HG03135 (cell line): ENCODE data around the gene POLA1.

Experiments used
- ATAC-seq: cut with Tn5 transposase; IDR thresholded peaks from one replicate; pipeline ENCODE4 v1.9.1; 2021; ENCODE audit warnings: mild to moderate bottlenecking, moderate library complexity; ENCODE audit not compliant: unreplicated experiment

POLA1 gene

GRCh38 chrX:24682739-24683432 is 10.8 kb upstream of the POLA1 start:
- ATAC-seq: no peak

DNA sequence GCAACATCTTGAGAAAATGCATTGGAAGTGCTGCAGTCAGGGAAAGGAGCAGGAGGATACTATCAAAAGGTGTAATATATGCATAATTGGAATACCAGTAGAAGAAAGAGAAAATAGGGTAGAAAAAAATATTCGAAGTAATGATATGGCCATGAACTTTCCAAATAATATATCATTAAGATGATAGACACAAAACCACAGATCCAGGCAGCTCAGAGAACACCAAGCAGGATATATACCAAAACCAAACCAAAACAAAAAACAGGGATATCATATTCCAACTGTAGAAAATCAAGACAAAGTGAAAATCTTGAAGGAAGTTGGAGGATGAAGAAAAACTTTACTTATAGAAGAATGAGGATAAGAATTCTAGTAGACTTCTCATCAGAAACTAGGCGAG is 9.7 kb upstream of the POLA1 start:
- ATAC-seq: no peak

GRCh38 chrX:24692305-24692704 is 1.4 kb upstream of the POLA1 start:
- no peak for ATAC-seq

GRCh38 chrX:24694825-24695224 is 1.1 kb downstream of the POLA1 start:
- no peak for ATAC-seq

- no peak for ATAC-seq
These were observed 2.6 kb downstream of the POLA1 start for GRCh38 chrX:24696294-24696693.

DNA sequence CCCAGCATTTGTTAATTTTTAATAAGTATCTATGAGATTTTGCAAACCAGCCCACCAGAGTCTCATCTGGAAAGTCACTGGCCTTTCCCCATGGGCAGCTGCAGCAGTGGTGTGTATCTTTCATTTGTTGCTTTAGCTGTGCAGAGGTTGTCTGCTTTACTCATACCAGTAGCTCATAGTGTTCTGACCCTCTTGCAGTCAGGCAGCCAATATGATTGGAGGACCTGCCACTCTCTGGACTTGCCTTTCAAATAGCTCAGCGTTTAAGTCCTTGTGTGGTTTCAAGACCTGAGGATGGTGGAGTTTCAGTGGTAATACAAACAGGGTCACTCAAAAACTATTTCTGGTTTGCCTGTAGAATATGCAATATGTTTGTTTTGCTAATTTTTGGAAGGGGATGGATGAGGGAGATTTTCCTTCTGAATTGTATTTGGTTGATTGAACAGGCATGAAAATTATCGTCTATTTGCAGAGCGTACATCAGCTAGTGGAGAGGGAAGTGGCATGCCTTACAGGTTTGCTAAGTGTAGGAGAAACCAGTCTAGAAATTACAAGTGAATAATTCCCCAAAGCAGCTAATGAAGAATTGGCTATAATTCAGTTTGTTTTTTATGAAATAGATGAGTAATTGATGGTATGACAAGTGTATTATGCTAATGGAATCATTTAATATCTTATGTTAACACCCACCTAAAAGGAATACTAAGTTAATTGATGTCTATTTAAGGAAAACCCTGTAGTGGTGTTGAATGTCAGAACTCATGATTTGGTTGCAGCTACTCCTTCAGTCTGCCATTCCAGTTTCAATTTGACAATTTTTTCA is 8.9 kb downstream of the POLA1 start:
- peak; percentile 99 for ATAC-seq

- ATAC-seq: no peak
These were observed 9.4 kb downstream of the POLA1 start for GRCh38 chrX:24703185-24703494.

GRCh38 chrX:24718771-24719170 is 25.1 kb downstream of the POLA1 start:
- no peak for ATAC-seq

GRCh38 chrX:24720036-24720435 is 26.3 kb downstream of the POLA1 start:
- ATAC-seq: no peak

DNA sequence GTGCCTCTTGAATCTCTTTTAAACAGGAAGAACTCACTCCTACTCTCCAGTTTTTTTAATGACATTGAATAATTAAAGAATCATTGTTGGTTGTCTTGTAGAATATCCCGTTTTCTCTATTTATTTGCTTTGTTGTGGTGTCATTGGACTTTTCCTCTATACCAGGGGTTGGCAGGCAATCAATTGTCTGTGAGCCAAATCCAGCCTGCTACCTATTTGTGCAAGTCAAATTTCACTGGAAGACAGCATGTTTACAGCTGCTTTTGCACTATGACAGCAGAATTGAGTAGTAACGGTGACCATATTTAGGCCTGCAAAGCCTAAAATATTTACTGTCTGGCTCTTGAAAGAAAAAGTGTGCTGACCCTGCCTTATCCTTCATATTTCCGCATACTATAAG is 34.8 kb downstream of the POLA1 start:
- ATAC-seq: no peak

DNA sequence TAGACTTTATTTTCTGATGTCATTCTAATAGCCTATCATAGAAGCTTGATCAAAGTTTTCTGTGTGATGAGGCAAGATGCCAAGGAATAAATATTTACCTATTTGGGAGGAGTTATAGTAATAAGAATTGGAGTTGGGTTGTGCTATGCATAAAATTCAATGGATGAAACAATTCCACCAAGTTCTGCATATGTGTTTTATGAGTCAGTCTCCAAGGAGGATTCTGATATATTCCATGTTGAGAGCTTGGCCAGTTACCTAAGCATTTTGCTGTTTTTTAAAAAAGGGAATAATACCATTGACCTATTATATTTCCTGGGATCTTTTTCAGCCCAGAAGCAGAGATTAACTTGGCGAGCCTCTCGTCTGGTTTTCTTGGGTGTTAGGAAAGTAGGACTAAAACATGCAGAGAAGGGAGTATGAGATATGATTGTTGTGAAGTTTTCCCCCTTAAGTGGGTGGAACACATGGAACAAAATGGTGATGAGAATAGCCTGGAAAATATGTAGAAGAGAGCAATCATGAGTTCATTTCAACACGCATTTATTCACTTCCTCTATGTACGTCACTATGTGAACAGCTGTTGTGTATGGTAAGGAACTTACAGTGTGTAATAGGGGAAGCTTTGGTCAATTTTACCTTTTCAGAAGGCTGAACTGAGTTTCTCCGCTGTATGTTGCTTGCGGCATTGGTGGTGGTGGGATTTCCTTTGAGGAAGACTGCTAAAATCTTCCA is 39.2 kb downstream of the POLA1 start:
- no peak for ATAC-seq

DNA sequence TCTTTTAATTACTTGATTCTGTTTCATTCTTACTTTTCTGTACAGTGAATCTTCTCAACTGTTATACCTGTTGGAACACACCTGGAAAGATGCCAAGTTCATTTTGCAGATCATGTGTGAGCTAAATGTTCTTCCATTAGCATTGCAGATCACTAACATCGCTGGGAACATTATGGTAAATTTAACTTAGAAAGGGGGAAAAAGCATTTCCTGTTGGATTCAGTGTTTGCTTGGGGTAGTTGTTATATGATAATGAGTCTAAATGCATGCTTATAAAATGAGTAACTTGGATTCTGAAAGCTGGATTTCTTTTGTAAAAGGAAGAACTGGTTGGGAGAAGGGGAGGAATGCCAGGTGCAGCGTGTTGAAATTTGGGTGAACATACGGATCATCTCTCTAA is 47.6 kb downstream of the POLA1 start:
- ATAC-seq: no peak

- no peak for ATAC-seq
These were observed 54.5 kb downstream of the POLA1 start for GRCh38 chrX:24748196-24748595.

DNA sequence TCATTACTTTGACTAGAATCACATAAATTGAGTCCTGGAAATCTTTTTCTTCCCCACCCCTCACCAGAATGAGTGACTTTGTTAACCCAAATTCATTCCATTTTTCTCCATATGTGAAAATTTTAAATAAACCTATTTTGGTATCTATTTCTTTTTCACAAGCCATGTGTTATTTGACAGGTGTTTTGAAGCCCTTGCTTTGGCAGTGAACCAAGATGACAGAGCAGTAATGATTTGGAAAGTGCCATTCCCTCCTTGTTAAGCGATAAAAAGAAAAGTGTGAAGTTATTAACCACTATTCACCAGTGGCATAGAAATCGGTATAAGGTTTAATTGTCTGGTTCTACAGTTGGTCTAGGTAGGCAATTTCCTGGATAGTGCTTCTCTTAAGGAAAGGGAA is 66.1 kb downstream of the POLA1 start:
- no peak for ATAC-seq

DNA sequence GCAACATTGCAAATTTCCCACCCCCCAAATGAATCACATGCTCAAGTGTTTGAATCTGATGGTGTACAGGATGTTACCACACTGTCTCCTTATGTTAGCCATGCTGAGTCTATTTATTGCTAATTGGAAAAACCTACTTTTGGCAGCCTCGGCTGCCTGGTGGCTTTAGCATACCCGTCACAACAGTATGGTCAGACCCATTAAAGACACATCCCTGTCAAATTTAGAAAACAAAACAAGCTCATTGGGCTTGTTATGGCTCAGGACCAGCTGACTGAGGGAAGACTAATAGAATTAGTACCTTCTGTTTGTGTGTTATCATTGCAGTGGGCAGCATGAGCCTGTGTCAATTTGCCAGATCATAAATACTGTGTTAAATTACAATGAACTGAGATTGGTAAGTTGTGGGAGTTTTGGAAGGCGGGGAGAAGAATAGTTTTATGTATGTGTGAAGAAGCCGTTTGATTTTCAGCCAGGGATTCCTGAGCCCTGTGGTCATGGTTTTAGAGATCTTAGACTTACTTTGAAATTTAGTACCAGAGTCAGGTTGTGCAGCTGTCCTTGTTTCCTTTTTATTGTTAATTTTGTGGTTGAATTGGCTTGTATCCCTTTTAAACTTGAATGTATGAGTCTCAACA is 66.8 kb downstream of the POLA1 start:
- no peak for ATAC-seq

DNA sequence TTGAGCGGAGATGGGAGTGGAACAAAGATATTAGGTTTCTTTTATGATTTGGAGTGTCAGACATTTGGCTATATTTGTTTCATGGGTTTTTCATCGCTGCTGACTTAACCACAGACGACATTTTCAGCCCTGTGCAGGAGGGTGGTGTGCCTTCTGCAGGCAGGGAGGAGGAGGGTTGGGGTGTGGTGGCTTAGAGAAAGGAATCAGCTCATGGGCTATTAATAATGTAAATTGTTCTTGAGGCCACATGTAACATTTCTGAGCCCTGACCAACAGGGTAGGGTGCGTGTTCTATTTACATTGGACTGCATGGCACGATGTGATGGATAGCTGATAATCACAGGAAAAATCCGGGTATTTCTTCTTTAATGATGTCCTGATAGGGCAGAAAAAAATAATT is 67.6 kb downstream of the POLA1 start:
- ATAC-seq: no peak

DNA sequence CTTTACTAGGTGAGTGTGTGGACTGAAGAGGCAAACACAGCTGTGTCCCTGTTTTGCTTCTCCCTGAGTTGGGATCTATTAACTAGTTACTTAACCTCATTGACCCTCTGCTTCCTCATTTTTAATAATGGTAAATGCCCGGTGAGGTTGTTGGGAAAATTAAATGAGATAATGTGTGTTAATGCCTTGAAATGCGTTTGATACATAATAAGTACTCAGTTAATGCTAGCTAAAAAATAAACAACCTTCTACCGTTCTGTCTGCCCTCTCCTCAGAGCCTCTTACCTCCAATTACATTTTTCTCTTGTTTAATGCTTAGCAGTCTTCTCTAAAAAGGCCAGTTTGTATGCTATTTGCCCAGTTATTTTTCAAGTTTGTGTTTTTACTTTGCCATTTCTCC is 70.3 kb downstream of the POLA1 start:
- ATAC-seq: no peak

- no peak for ATAC-seq
These were observed 73.8 kb downstream of the POLA1 start for GRCh38 chrX:24767557-24767956.

- ATAC-seq: no peak
These were observed 74.8 kb downstream of the POLA1 start for GRCh38 chrX:24768556-24768955.

DNA sequence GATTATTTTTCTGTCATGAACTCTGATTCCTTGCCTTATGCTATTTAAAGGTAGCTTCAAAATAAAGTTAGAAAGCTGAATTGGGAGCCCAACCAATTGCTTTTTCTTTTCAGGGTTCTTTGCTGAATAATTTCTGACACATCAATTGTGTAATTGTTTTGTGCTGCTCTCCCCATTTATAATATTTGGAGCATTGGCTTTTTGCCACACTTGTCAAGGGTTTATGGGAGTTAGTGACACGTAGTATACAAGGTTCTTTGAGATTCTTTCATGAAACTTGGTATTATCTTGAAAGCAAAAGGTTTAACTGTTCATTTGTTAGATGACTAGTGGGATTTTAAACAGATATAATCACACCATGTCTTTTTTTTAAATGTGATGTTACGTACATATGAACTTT is 80.9 kb downstream of the POLA1 start:
- no peak for ATAC-seq

GRCh38 chrX:24775891-24776290 is 82.2 kb downstream of the POLA1 start:
- ATAC-seq: no peak

DNA sequence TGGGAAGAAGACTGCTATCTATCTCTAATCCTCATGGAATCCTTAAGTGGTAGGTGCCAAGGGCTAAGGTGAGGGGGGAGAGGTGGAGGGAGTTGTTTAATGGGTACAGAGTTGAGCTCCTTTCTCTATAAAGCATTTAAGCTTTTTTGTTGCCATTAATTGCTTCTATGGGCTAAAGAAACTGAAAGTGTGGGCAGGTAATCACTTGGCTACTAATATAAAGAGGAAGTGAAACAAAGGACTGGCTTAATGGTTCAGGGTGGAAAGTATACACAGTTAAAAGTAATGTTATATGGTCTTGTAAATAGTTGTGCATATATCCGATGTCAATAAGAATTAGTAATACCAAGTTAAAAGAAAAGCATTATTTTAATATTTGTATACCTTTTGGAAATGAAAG is 83.9 kb downstream of the POLA1 start:
- ATAC-seq: peak; percentile 97
